ENCODE measurements around the gene ISYNA1. TPM values are rescaled to one million over a fixed set of nuclear protein-coding genes. Genes with fewer than 3 reads are reported as not detected.

ISYNA1 gene
- total and polyA plus RNA-seq, 2 donors (not counting 3 experiments of a cell fraction or from before 2014, with no cell fraction given), result 69.0 to 70.2 TPM

DNA sequence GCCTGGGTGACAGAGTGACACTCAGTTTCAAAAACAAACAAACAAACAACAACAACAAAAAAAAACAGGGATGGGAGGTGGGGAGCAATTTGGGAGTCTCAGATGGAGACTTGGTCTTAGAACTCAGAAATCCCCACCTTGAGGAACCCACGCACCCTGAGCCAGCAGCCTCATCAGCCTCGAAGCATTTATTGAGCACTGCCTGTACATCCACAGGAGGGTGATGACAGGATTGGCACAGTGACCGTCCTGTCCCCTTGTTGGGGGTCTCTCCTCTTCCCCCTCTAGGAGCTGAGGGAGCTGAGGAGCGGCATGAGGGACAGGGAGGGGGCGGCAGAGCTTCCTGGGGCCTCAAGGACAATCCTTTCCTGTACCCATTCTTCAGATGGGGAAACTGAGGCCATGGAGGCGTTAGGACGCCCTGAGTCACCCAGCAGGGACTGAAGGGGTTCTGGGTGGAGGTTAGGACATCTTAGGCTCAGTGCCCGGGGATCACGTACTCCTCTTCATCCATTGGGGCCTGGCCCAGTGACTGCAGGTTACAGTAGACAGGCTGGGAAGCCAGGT is 46.3 kb downstream of the ISYNA1 start:
- Histone ChIP-seq H3K27me3 (ENCODE audit: control insufficient read depth in 2 of 2, insufficient read depth in 2 of 2, low read length in 2 of 2) (no peaks in the 10 kb centered on the region), H3K9me3 (replicated peaks; ENCODE audit: control insufficient read depth, insufficient read depth, low read length) (no peaks in the 10 kb centered on the region), H3K4me1 (ENCODE audit: control insufficient read depth, extremely low read depth, insufficient read depth, low read length) (peaks cover 11% of the 10 kb centered on the region), H3K9me1 (replicated peaks; ENCODE audit: control insufficient read depth, extremely low read depth, insufficient read depth, low read length) (no peaks in the 10 kb centered on the region), H4K20me1 (replicated peaks; ENCODE audit: control insufficient read depth, extremely low read depth, insufficient read depth, low read length) (no peaks in the 10 kb centered on the region), H2AFZ (ENCODE audit: low read depth, low read length) (no peak overlapping the region), H3K27ac (ENCODE audit: insufficient read depth, low read depth, low read length) (no peak overlapping the region), H3K9ac (replicated peaks; ENCODE audit: extremely low read depth, insufficient read depth, low read length) (no peak overlapping the region), H3K4me3 (replicated peaks in 1 of 3; ENCODE audit: insufficient read depth in 1 of 3, low read depth in 1 of 3, low read length in 3 of 3) (no peak overlapping the region), H3K36me3 (ENCODE audit: control insufficient read depth in 2 of 2, extremely low read depth in 1 of 2, insufficient read depth in 2 of 2, low read length in 2 of 2) (peaks cover 0 to 9% of the 10 kb centered on the region in 2 experiments), H3K79me2 (ENCODE audit: control insufficient read depth, insufficient read depth, low read length) (peaks cover 22% of the 10 kb centered on the region), H3K4me2 (ENCODE audit: insufficient read depth, low read length) (no peak overlapping the region)
- intact Hi-C loops (cut with micrococcal nuclease) (no loop called here), dilution Hi-C loops (cut with MboI; ENCODE audit: extremely low pct_ligation_motif_present, low sequenced_read_pairs) (no loop called here)
- POLR2A ChIA-PET, result interaction anchor here (0.7 to 1.0 kb wide), 2 partner anchors 31 to 110 kb away, joined by 3 to 4 read pairs; partner anchors contain the start of gene JUND
- FAIRE-seq, result no peak
- CTCF ChIA-PET, result interaction anchor here (1.2 to 9.4 kb wide), 12 partner anchors 8 to 112 kb away, joined by 3 to 115 read pairs (median 6); no protein-coding TSS in a partner anchor
- no peak for DNase-seq (ENCODE audit: low read depth, low spot score)
- TF ChIP-seq GATA2 (IDR thresholded peaks at IDR 0.05; ENCODE audit: insufficient read depth, insufficient read length, low read depth, low read length), result no peak
- TF ChIP-seq, protein P1, sequence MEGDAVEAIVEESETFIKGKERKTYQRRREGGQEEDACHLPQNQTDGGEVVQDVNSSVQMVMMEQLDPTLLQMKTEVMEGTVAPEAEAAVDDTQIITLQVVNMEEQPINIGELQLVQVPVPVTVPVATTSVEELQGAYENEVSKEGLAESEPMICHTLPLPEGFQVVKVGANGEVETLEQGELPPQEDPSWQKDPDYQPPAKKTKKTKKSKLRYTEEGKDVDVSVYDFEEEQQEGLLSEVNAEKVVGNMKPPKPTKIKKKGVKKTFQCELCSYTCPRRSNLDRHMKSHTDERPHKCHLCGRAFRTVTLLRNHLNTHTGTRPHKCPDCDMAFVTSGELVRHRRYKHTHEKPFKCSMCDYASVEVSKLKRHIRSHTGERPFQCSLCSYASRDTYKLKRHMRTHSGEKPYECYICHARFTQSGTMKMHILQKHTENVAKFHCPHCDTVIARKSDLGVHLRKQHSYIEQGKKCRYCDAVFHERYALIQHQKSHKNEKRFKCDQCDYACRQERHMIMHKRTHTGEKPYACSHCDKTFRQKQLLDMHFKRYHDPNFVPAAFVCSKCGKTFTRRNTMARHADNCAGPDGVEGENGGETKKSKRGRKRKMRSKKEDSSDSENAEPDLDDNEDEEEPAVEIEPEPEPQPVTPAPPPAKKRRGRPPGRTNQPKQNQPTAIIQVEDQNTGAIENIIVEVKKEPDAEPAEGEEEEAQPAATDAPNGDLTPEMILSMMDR (IDR thresholded peaks at IDR 0.05; ENCODE audit: extremely low read depth in 1 of 2, insufficient read depth in 1 of 2, low read depth in 1 of 2, low read length in 2 of 2), result no peak
- TF ChIP-seq JUN (IDR thresholded peaks at IDR 0.05; ENCODE audit: borderline replicate concordance, insufficient read depth, insufficient read length, low read depth), result no peak
- no peak for TF ChIP-seq MYC (IDR thresholded peaks at IDR 0.05; ENCODE audit: low read depth, low read length)
- no peak for TF ChIP-seq POLR2A (IDR thresholded peaks at IDR 0.05; ENCODE audit: low read depth, low read length)
- TF ChIP-seq, protein P2, sequence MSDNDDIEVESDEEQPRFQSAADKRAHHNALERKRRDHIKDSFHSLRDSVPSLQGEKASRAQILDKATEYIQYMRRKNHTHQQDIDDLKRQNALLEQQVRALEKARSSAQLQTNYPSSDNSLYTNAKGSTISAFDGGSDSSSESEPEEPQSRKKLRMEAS (IDR thresholded peaks at IDR 0.05; ENCODE audit: insufficient read depth, insufficient read length), result no peak
- TF ChIP-seq POLR2AphosphoS5 (IDR thresholded peaks at IDR 0.05; ENCODE audit: insufficient read depth, low read depth, low read length), result no peak
- no peak for TF ChIP-seq FOS (IDR thresholded peaks at IDR 0.05; ENCODE audit: borderline replicate concordance, insufficient read depth, low read length)
- TF ChIP-seq EZH2 (IDR thresholded peaks at IDR 0.05; ENCODE audit: borderline replicate concordance, low read depth, low read length, severe bottlenecking), result no peak
- no TSS peak for BruUV-seq (replicated peaks)
